ENCODE results near the gene ZBTB46.
"Not testable (repeated sequence)": the region's sequence is repeated elsewhere in the genome, so short reads cannot be mapped to it uniquely, and the experiment has no call there.

The ZBTB46 gene

GRCh38 chr20:63855363-63856097, 24.5 kb upstream of the ZBTB46 start:
- Histone ChIP-seq H3K4me1 (ENCODE audit: insufficient read depth, low read length) (peaks cover 17% of the 10 kb centered on the region), H3K27me3 (ENCODE audit: control insufficient read depth in 1 of 2, insufficient read depth in 2 of 2, low read length in 2 of 2) (peaks cover 5 to 53% of the 10 kb centered on the region in 2 donors), H3K9ac (ENCODE audit: low read length) (no peak overlapping the region), H3K4me3 (ENCODE audit: low read depth in 1 of 2, low read length in 2 of 2) (no peak overlapping the region), H3K36me3 (ENCODE audit: insufficient read depth, low read length) (no peaks in the 10 kb centered on the region), H3K27ac (ENCODE audit: low read depth, low read length) (no peak overlapping the region), H3K9me3 (ENCODE audit: low read length) (no peaks in the 10 kb centered on the region)

- Histone ChIP-seq H3K4me3 (ENCODE audit: low read depth in 1 of 2, low read length in 2 of 2) (no peak overlapping the region), H3K27ac (ENCODE audit: low read depth, low read length) (no peak overlapping the region), H3K27me3 (ENCODE audit: control insufficient read depth in 1 of 2, insufficient read depth in 2 of 2, low read length in 2 of 2) (peaks cover 5 to 53% of the 10 kb centered on the region in 2 donors), H3K9me3 (ENCODE audit: low read length) (no peaks in the 10 kb centered on the region), H3K4me1 (ENCODE audit: insufficient read depth, low read length) (peaks cover 17% of the 10 kb centered on the region), H3K36me3 (ENCODE audit: insufficient read depth, low read length) (no peaks in the 10 kb centered on the region), H3K9ac (ENCODE audit: low read length) (no peak overlapping the region)
Measured at GRCh38 chr20:63854766-63855362, 23.8 kb upstream of the ZBTB46 start.

DNA sequence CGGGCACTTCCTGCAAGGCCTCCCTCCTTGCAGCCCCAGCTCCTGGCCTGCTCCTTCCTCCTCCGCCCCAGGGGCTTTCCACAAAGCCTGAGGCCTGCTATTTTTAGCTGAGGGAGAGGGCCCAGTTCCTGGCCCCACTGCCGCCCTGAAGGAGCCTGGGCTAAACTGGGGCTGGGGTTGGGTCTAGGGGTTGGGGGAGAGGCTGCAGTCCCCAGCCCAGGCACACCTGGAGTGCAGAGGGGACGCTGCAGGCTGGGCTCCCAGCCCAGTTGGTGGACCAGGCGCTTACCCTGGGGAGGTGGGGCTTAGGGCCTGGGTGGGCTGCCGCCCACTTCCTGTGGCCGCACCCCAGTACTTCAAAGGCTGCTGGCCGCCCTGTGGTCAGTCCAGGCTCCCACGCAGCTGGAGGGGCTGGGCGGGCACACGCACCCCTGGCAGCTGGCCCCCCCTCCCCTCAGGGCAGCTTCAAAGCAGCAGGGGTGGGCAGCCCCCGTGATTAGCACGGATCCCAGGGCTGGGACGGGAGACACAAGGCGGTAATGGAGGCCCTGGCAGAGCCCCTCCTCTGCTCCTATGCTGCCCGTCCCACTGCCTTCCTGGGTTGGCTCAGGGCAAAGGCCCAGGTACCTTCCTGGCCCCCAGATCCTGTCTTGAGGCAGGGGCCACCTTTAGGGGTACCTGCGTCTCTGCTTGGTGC, 23.2 kb upstream of the ZBTB46 start:
- H3K4me3 ChIP-seq (ENCODE audit: low read depth in 1 of 2, low read length in 2 of 2): no peak overlapping the region
- peaks cover 5 to 53% of the 10 kb centered on the region in 2 donors for H3K27me3 ChIP-seq (ENCODE audit: control insufficient read depth in 1 of 2, insufficient read depth in 2 of 2, low read length in 2 of 2)
- no peak overlapping the region for H3K27ac ChIP-seq (ENCODE audit: low read depth, low read length)
- H3K9ac ChIP-seq (ENCODE audit: low read length): no peak overlapping the region
- peaks cover 15% of the 10 kb centered on the region for H3K4me1 ChIP-seq (ENCODE audit: insufficient read depth, low read length)
- H3K36me3 ChIP-seq (ENCODE audit: insufficient read depth, low read length): no peaks in the 10 kb centered on the region
- no peaks in the 10 kb centered on the region for H3K9me3 ChIP-seq (ENCODE audit: low read length)

GRCh38 chr20:63853733-63854068, 22.6 kb upstream of the ZBTB46 start:
- not testable (repeated sequence) for H3K36me3 ChIP-seq (ENCODE audit: insufficient read depth, low read length); H3K9ac ChIP-seq (ENCODE audit: low read length); H3K4me3 ChIP-seq (ENCODE audit: low read depth in 1 of 2, low read length in 2 of 2); H3K27ac ChIP-seq (ENCODE audit: low read depth, low read length); H3K9me3 ChIP-seq (ENCODE audit: low read length)
- Histone ChIP-seq H3K4me1 (ENCODE audit: insufficient read depth, low read length) (peaks cover 13% of the 10 kb centered on the region), H3K27me3 (ENCODE audit: control insufficient read depth in 1 of 2, insufficient read depth in 2 of 2, low read length in 2 of 2) (peaks cover 5 to 53% of the 10 kb centered on the region in 2 donors)

GRCh38 chr20:63851548-63851943, 20.5 kb upstream of the ZBTB46 start:
- H3K27me3 ChIP-seq (ENCODE audit: control insufficient read depth in 1 of 2, insufficient read depth in 2 of 2, low read length in 2 of 2): peaks cover 11 to 36% of the 10 kb centered on the region in 2 donors
- H3K27ac ChIP-seq (ENCODE audit: low read depth, low read length); H3K9me3 ChIP-seq (ENCODE audit: low read length); H3K9ac ChIP-seq (ENCODE audit: low read length); H3K36me3 ChIP-seq (ENCODE audit: insufficient read depth, low read length); H3K4me3 ChIP-seq (ENCODE audit: low read depth in 1 of 2, low read length in 2 of 2); H3K4me1 ChIP-seq (ENCODE audit: insufficient read depth, low read length): not testable (repeated sequence)

DNA sequence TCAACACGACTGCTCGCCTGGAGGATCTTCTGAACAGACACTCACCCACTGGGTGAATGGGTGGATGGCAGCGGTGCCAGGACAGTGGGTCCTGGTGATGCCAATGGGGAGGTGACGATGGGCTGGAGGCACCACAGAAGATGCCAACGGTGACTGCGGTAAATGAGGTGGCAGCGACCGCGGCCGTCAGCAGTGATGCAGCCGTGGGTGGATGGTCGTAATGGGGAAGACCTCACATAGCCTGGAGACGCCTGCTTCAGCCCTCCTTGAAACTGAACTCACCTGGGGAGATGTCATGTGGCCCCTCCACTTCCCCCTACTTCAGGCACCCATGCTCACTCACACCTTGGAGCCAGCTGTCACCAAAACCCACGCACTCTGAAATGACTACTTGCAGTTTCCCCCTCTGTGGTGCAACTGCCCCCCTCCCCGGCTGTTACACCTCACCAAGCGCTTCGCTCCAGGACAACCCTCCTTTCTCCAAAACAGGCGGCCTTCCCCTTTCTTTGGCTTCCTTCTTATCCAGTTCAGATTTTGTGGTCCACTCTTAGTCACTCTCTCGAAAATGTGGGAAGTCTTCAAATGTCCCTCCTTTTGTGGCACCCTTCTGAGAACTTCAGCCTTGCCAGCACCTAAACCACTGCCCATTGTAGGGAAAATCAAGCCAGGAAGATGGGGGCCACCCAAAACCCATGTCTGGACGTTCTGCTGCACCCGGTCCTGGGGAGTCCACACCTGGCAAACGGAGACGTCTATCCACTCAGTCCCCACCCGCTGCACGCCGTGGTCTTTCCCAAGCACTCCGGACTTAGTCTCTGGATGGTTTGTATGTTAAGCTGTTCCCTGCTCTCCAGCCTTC, 19.9 kb upstream of the ZBTB46 start:
- Histone ChIP-seq H3K36me3 (ENCODE audit: insufficient read depth, low read length) (no peaks in the 10 kb centered on the region), H3K27me3 (ENCODE audit: control insufficient read depth in 1 of 2, insufficient read depth in 2 of 2, low read length in 2 of 2) (peaks cover 11 to 35% of the 10 kb centered on the region in 2 donors), H3K9me3 (ENCODE audit: low read length) (no peaks in the 10 kb centered on the region), H3K4me1 (ENCODE audit: insufficient read depth, low read length) (peaks cover 9% of the 10 kb centered on the region), H3K4me3 (ENCODE audit: low read depth in 1 of 2, low read length in 2 of 2) (no peak overlapping the region), H3K27ac (ENCODE audit: low read depth, low read length) (no peak overlapping the region), H3K9ac (ENCODE audit: low read length) (no peak overlapping the region)

DNA sequence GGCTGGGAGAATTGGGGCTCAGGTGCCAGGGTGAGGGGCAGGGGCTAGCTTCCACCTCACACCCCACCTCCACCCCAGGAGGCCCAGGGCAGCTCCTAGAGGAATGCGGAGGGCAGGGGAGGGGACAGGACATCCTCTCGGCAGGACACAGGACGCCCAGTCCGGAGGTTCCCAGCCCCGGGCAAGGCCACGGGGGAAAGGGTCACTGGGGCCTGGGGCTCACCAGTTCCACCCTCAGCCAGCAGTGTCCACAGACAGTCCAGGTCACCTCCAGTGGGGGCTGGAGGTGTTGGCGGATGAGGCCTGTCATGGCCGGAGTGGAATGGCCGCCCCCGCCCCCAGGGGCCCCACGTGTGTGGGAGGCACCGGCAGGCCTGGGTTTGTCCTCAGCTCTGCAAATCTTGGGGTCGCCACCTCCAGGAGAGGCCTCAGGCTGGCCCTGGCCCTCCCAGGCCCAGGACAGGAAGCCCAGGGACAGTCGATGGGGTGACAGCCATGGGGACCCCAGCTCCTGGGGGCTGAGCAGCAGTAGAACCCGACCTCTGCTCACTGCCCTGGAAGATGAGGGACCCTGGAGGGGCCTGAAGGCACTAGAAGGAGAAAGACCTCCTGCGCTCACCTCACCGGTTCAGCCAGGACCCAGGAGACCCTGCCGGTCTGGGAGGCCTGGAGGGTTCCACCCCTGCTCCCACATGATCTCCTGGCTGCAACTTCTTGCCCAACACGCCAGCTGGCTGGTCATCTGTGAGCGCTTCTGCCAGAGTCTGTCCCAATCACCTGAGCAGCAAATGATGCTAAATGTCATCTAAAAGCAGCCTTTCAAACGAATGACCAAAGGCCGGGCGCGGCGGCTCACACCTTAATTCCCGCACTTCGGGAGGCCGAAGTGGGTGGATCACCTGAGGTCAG, 17.2 kb upstream of the ZBTB46 start:
- Histone ChIP-seq H3K27me3 (ENCODE audit: control insufficient read depth in 1 of 2, insufficient read depth in 2 of 2, low read length in 2 of 2) (peaks cover 6 to 25% of the 10 kb centered on the region in 2 donors), H3K27ac (ENCODE audit: low read depth, low read length) (no peak overlapping the region), H3K4me3 (ENCODE audit: low read depth in 1 of 2, low read length in 2 of 2) (no peak overlapping the region), H3K36me3 (ENCODE audit: insufficient read depth, low read length) (no peaks in the 10 kb centered on the region), H3K9ac (ENCODE audit: low read length) (no peak overlapping the region), H3K9me3 (ENCODE audit: low read length) (no peaks in the 10 kb centered on the region), H3K4me1 (ENCODE audit: insufficient read depth, low read length) (peaks cover 5% of the 10 kb centered on the region)

DNA sequence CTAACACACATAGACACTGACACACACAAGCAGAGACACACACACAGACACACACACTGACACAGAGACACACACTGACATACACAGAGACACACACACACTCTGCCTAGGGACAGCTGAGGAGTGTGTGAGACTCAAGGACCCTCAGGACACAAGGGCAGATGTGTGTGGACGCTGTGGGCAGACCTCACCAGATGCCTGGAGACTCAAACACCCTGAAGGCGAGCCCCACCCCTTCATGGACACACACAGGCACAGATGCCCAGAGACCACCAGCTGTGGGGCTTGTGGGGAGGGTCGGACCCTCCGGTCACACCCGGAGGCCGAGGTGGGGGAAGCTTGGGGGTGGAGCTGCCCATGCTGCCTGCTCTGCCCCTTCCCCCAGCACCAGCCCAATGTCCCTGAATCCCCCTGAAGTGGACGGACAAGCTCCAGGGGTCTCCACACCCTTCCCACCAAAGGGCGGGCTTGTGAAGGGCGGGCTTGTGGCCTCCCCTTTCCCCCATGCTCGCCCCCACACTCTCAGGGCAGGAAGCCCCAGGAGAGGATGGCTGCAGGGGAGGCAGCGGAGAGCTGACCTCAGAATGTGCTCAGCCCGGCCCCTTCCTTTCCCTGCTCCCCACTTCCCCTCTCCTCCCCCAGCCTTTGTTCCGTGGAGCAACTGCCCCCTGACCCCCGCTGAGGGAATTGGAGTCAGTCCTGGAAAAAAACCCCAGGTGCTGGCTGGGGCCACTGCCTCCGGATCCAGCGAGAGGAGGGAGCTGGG, 16.4 kb upstream of the ZBTB46 start:
- H3K27me3 ChIP-seq (ENCODE audit: control insufficient read depth in 1 of 2, insufficient read depth in 2 of 2, low read length in 2 of 2): peaks cover 6 to 25% of the 10 kb centered on the region in 2 donors
- no peaks in the 10 kb centered on the region for H3K9me3 ChIP-seq (ENCODE audit: low read length)
- H3K4me3 ChIP-seq (ENCODE audit: low read depth in 1 of 2, low read length in 2 of 2): no peak overlapping the region
- H3K9ac ChIP-seq (ENCODE audit: low read length): no peak overlapping the region
- H3K36me3 ChIP-seq (ENCODE audit: insufficient read depth, low read length): no peaks in the 10 kb centered on the region
- no peak overlapping the region for H3K27ac ChIP-seq (ENCODE audit: low read depth, low read length)
- peaks cover 5% of the 10 kb centered on the region for H3K4me1 ChIP-seq (ENCODE audit: insufficient read depth, low read length)

DNA sequence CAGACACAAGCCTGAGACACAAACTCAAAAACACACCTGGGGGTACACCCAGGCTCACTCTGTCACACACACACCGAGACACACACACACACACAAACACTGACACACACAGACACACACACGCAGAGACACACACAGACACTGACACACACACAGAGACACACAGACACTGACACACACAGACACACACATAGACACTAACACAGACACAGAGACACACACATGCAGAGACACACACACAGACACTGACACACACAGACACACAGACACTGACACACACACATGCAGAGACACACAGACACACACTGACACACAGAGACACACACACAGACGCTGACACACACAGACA, 15.8 kb upstream of the ZBTB46 start:
- H3K9ac ChIP-seq (ENCODE audit: low read length): no peak overlapping the region
- peaks cover 5% of the 10 kb centered on the region for H3K4me1 ChIP-seq (ENCODE audit: insufficient read depth, low read length)
- no peak overlapping the region for H3K27ac ChIP-seq (ENCODE audit: low read depth, low read length)

DNA sequence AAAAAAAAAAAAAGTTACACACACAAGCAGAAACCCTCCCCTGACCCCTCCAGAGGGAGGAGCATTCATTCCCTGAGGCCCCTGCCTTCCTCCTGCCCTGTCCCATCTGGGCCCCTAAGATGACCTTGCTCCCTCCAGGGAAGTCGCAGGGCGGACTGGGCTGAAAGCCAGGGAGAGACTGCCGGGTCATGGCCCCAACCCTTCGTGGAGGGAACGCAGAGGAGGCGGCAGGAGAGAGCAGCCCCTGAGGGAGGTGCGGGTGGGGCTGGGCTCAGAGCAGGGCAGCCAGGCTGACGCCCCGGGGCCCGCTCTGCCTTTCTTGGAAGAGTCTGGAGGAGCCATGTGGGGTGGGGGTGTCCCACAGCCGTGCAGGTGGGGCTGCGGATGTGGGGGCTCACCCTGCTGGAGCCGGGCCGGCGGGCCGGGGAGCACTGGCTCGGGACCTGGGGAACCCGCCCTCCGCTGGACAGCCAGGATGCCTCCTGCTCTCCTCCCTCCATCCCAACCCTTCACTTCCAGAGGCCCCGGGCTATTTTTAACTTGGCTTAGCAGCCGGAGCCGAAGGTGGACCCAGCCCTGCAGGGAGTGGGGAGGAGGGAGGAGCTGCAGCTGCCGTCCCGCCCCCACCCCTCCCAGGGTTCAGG, 15.2 kb upstream of the ZBTB46 start:
- H3K9me3 ChIP-seq (ENCODE audit: low read length): no peaks in the 10 kb centered on the region
- H3K27me3 ChIP-seq (ENCODE audit: control insufficient read depth in 1 of 2, insufficient read depth in 2 of 2, low read length in 2 of 2): peaks cover 6 to 25% of the 10 kb centered on the region in 2 donors
- H3K27ac ChIP-seq (ENCODE audit: low read depth, low read length): no peak overlapping the region
- H3K4me1 ChIP-seq (ENCODE audit: insufficient read depth, low read length): peaks cover 5% of the 10 kb centered on the region
- no peaks in the 10 kb centered on the region for H3K36me3 ChIP-seq (ENCODE audit: insufficient read depth, low read length)
- no peak overlapping the region for H3K9ac ChIP-seq (ENCODE audit: low read length)
- no peak overlapping the region for H3K4me3 ChIP-seq (ENCODE audit: low read depth in 1 of 2, low read length in 2 of 2)

More for the DNA sequence above, 15.8 kb upstream of the ZBTB46 start:
- Histone ChIP-seq H3K36me3 (ENCODE audit: insufficient read depth, low read length) (no peaks in the 10 kb centered on the region), H3K27me3 (ENCODE audit: control insufficient read depth in 1 of 2, insufficient read depth in 2 of 2, low read length in 2 of 2) (peaks cover 6 to 25% of the 10 kb centered on the region in 2 donors), H3K4me3 (ENCODE audit: low read depth in 1 of 2, low read length in 2 of 2) (no peak overlapping the region), H3K9me3 (ENCODE audit: low read length) (no peaks in the 10 kb centered on the region)
